HG02943 (cell line): ENCODE data around the gene BMPER.

Experiments
- ATAC-seq: cut with Tn5 transposase; IDR thresholded peaks from one replicate; pipeline ENCODE4 v1.9.1; 2021; ENCODE audit warnings: mild to moderate bottlenecking, low read depth, moderate library complexity; ENCODE audit not compliant: unreplicated experiment

BMPER gene

DNA sequence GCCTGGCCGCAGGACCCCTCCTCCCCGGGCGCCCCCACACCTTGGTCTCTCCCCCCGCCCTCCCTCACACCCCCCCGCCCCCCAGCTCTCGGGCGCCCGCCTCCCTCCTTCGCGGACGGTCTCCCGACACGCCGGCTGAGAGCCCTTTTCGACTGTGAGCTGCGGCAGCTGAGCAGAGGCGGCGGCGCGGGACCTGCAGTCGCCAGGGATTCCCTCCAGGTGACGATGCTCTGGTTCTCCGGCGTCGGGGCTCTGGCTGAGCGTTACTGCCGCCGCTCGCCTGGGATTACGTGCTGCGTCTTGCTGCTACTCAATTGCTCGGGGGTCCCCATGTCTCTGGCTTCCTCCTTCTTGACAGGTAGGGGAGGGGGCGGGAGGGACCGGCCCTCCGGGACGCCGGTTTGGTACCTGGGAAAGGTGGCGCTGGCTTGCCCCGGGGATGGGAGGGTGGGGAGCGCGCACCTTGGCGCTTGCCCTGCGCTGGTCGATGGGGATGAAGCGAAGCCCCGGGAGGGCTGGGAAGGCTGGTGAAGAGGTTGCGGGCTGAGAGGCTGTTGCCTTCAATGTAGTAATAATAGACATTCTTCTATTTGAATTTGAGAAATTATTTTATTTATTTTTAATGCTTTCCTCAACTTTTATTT lies at the start of gene BMPER:
Gene BMPER, plus strand, starts transcription at position 151 of the 644 bp plus-strand sequence. Its CDS starts 75 bp downstream, at position 226.
- ATAC-seq: no peak

DNA sequence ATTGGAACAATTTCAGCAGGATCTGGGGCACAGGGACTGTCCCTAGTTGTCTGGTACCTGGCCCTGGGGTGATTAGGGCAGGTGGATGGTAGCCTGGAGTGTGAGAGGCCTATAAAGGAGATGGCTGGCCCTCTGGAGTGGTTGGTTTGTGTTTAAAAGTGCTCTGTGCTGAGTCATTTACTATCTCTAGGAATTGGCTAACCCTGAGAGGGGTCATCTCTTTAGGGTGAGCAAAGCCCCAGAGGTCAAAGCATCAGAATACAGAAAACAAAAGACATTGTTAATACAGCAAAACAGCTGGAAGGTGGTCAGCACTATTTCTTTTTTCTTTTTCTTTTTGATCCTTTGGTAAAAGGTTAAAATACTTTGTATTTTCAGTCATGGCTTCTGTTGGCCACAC lies 43.4 kb upstream of the BMPER start:
- no peak for ATAC-seq

DNA sequence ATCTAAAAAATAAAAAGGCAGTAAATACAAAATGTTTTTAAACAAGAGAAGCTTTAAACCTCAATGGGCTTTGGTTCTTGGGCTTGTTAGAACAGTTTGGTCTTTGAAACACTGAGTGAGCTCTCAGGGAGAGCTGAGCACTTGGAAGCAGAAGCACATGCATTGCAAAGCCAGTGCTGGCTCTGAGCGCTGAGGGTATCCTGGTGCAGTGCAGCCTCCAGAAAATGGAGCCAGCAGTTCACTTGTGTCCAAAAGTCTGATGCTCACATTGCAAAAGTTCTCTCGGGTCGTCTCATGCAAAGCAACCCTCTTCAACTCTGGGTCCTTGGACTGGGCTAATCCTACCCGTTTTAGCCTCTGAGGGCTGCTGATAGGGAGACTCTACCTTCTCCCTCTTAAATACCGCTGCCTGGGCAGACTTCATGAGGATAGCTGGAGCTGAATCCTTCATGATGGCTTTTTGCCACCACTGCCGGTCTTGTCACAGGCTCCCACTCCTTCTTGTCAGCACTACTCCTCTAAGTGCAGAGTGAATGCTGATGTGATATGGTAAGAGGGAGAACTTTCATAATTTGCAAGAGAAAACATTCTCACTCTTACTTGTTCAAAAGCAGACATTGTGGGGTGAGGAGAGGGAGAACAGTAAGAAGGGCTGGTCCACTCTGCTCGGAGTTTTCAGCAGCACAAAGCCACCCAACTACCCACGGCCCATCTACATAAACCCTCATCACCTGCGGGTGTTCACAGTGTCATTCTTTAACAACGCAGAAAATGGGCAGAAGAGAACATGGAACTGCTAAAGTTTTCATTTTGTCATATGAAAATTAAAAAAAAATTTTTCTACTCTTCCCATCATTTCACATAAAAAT lies 42.2 kb upstream of the BMPER start:
- no peak for ATAC-seq

DNA sequence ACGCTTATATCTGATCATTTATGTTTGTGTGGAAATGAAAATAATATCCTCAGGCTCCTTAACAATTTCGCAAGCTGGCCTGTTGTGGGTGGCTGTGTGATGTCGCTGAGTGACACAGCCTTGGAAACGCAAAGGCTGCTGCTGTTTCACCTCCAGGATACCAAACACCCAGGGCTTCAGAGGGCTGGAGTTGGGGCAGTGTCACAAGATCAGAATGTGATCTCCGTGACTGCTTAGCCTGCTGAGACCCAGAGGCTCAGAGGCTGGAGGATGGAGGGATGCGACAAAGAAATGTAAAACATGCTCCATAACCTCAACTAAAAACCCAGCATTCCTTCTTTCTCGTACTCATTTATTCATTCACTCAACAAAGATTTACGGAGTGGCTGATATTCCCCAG lies 37.2 kb upstream of the BMPER start:
- ATAC-seq: no peak

DNA sequence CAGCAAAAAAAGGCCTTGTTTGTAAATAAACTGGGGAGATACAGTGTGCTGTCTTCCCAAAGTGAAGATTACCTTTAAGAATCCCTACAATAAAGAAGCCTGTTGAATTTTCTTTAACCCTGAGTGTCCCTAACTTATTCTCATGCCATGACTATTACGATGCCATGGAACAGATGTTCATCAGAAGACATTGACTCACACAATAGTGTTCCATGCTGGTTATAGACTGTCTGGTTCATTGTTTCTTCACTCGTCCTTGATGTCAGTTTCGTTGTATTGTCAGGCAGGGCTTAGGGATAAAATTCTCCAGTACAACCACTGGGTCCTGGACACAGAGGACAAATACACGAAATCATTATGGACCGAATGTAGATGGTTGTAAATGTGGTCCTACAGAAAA lies 36.2 kb upstream of the BMPER start:
- no peak for ATAC-seq

DNA sequence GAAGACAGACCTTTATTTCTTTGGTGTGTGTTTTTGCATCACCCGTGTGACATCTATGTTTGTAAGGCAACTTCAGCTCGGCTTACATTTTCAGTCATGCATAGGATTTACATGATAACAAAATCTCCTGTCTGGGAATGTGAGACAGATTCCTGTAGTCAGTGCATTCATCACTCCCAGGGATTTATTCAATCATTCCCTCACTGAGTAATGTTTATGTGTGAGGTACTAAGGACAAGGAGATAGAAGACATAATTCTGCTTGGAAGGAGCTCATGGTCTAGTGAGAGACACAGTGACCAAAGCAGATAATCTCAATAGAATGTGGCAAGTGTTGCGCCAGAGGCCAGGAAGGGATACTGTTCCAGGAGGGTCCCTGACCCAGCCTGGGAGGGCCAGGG lies 35.2 kb upstream of the BMPER start:
- no peak for ATAC-seq

DNA sequence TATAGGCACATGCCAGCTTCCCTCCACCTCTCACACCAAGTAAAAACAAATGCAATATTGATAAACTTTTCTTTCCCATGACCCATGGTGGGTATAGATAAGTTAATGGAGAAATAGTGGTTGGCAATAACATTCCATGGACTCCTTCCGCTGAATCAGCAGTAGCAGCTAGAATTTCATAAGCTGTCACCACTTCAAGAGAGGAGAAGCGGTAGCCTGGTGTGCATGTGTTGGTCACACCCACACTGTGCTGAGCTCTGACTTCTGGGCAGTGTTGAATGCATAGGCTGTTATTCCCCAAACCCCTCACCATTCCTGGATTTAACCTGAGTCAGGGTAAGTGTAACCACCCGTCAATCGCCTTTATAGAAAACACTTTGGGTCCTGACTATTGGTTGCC lies 32.5 kb upstream of the BMPER start:
- no peak for ATAC-seq

DNA sequence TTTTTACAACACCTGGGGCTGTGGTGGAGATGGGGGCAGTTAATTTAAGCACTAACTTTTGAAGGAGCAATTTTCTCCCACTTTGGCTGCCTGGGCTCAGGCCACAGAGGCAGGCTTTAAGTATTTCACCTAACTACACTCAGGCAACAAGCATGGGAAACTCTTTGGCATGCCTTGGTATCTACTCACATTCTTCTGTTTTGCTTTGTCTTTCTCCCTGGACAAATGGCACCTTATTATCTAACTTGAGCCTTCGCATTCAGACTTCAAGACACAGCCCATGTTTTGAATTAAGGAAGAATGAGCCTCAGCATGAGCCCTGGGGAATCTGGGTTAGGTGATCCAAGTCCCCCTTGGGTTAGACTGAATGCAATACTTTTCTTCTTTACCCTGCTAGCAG lies 31.8 kb upstream of the BMPER start:
- ATAC-seq: no peak

DNA sequence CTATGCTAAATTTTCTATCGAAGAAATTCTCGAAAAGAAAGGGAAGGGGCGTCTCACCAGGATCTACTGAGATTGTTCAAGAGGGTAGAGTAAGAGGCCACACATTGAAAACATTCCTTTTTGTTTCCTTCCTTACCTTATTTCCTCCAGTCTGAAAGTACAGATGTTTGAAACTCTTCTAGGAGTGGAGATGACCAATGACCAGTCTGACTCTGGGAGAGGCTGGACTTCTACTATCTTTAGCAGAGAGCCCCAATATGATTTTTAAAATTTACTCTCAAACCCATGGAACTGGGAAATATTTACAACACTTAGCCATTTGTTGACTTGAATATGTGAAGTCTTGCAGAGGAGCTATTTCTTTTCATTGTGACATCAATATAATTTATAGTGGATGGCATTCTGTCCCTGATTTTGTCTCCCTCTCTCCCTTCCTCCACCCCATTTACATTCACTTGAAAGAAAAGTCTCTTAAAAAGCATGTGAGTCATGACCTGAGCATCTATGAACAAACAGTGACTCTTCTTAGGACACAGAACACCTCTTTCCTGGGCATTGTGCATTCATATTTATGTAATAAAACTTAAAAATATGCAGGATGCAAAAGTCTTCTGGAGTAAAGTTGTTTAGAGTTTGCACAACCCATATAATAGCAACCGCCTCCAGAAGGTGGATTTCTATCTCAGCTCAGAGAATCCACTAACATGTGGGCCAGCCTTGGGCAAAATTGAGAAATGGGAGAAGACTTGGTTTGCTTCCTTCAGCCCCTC lies 31.2 kb upstream of the BMPER start:
- no peak for ATAC-seq

DNA sequence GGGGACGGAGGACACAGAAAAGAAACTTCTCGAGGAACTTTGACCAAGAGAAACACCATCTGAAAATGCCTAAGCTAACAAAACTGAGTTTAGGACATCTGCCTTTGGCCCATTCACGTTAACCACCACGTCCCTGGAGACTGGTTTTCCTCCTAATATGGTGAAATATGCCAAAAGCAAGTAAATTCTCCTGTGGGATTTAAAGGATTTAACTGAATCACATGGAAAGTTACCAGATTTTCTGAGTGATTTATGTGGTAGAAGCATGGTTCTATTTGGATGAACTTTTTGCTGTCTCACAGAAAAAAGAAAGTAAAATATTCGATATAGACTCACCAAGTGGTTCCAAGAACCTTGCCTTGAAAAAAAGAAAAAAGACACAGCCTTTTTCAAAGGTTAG lies 30.4 kb upstream of the BMPER start:
- ATAC-seq: no peak

DNA sequence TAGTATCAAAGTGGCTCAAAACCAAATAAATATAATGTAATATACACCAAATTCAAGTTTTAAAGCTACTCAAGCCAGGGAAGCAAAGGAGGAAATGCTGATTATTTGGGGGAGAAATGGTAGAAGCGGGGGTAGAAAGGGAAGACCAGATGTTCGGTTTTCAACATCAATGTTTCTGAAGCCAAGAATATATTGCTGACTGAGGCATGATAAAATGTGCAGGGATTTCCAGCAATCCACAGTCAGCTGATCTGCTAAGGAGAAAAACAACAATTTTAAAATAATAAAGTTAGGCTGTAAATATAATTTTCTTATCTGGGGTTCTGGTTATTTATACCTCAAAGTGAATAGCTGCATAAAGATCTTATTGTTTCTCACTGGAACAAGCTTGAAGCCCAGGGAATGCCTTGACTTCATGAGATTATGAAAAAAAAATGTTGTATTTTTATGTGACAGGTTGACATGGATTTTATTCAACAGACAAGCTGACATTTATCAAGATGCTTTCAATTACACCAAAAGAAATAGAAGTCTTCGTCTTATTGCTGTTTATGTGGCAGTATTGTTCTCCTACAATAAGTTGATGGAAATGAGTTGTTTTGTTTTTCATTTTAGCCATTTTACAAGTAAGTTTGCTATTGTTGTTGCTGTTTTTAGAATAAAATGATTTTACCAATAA lies 28.6 kb upstream of the BMPER start:
- ATAC-seq: no peak

DNA sequence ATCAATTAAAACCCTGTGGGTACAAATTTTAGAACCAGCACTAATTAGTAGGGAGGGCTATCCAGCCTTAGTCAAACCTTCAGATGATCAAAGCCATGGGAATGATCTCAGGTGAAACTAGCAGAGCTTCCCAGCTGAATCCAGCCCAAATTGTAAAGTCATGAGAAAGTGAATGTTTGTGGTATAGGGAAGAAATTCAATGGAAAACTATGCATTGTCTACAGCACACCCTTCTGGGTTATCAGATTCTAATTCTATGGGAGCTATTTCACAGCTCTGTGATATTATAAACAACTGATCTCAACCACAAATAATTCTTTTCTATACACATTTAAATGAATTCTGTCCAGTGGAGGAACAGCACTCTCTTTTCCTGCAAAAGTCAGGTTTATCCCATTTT lies 24.6 kb upstream of the BMPER start:
- ATAC-seq: no peak

DNA sequence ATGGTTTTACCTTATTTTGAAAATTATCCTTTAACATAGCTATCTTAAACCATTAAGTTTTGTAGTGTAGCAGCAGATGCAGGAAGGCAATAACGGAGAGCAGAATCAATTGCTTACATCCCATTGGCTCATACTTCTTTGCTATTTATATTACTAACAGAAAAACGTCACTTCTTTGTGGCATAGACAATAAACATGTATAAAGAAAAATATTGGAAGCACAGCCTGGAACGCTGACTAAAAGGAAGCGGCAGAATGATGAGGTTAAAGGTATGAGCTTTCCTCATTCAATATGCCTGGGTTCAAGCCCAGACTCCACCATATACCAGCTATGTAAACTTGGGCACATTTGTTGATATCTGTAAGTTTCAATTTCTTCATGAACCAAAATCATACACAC lies 24.0 kb upstream of the BMPER start:
- no peak for ATAC-seq

DNA sequence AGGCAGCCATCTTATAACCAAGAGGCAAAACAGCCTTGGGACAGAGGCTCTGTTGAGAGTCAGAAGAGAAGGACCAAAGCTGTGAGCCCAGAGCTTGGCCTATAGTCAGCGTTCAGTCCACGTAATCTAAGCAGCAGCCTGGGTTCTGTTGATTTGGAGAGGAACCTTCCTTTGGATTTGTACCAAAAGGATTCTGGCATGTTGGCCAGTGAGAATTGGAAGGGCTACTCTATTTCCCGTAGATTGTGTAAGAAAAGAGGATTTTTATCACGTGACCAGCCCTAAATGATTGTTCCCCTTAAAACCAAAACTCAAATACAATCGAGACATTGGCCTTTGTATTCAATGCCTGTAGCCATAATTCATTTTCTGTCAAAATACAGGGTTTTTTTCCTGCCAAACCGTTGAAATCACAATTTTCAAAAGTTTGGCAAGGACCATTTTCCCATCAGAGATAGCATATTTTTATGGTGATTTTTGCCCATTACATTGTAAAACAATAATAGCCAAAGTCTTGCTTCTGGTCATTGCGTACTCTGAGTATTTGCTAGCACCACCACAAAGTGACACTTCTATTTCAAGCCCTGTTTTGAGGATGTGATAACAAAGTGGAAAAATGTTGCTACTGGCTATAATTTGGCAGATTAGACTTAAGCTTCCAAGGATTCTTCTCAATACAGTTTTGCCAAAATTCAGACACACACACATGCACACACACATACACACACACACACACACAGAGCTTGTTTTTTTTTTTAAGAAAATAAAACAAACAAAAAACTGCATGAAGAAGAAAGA lies 23.1 kb upstream of the BMPER start:
- ATAC-seq: no peak

DNA sequence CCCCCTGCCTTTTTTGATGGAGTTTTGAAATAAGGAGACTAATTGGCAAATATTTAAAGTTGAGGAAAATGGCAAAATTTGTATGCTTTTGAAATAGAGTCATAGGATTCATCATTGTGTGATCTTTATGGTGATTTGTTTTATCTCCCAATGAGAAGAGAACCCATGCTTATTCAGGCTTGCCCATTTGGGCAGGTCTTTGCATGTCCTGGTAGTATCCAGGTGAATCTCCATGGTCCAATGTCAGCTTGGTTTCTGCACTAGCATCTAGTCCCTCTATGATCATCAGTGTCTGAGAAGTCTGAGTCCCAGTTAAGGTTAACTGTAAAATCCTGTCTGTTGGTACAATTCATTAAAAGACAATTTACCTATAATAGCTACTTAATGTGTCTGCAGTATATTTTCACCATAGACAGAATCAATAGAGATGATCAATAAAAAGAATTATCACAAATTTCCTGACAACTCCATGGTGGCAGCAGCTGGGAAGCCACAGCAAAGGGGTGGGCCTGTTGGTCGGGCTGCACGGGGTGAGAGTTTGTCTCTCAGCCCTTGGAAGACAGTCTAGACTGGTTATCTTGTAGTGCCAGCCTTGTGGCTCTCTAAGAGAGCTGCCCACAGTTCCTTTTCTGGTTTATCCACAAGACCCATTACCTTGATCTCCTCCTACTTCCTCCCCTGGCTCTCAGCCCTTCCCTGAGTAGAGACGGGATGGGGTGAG lies 22.2 kb upstream of the BMPER start:
- no peak for ATAC-seq

DNA sequence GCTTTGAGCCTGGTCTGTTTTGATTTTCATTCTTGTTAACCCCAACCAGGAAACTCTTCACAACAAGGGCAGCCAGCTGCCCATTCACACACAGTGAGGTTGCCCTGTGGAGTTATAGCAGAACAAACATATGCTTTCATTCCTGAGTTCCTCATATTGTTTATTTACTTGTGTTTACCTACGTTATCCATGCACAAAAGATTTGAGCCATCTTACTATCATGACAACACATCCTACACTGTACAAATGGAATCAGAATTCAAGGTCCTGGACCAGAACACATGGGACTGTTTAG lies 21.7 kb upstream of the BMPER start:
- ATAC-seq: no peak

DNA sequence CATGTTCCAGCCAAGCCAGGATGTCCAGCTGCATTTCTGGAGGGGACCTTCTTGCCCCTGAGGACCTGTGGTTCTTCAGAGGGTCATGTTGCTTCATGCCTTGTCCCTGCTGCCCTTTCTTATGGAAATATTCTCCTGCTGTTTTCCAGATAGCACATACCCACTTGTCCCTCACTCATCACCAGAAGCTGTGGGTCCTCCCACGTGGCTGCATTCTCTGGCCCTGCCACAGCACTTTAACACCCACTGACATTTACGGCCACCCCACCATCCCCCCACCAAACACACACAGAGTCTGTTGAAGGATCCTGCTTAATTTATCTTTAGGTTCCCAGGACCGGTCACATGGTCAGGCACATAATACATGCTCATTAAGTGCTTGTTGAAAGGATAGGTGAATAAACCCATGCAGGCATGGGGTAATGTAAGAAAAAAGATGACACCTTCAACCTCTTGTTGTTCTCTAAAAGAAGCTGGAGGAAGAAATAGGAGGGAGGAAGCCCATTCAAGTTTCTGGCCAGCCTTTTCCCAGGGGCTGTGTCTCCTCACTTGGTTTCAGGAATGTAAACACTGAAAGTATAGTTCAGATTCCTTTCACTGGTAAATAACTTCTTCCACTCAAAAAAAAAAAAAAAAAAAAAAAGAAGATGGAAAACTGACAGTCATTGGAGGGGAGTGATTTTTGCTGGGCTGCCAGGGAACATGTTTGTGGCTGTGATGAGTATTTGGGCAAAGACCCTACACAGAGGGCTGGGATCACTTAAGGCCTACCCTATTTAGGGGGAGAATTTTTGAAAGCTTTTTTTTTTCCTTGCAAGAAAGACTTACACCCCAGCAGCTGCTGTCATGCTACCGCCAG lies 19.8 kb upstream of the BMPER start:
- ATAC-seq: no peak

DNA sequence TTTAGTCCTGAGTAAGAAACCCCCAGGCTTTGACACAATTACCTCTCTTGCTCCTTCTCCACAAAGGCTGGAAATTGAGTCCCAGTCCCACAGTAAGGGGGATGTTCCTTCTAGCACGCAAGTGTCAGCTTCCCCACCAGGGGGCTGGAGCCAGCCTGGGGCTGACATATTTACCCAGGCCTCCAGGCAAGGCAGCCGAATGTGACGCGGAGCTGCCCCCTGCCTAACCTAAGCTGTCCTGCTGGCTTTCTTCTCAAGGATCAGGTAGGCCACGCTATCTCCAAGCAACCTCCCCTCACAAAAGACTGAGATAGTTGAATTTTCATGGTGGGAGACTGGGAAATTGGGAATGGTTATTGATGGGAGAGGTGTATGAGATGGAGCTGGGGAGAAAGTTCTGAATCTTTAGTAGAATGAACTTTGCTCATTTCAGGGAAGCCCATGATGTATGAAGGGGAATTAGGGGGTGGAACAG lies 19.2 kb upstream of the BMPER start:
- ATAC-seq: no peak
